Subcutaneous abdominal adipose tissue (tissue), 5 donors: ENCODE data around the gene ANO9.

ENCODE experiments used
- H3K27ac ChIP-seq: one replicate; pipeline ENCODE4 v1.7.0; 2013; ENCODE audit warnings: low read depth, mild to moderate bottlenecking, inconsistent platforms, low read length, moderate library complexity
- H3K27me3 ChIP-seq, 5 donors: one replicate each; pipeline ENCODE4 v1.7.0; 2013; ENCODE audit warnings: low read length in 5 of 5, inconsistent platforms in 1 of 5; ENCODE audit not compliant: control insufficient read depth in 5 of 5, insufficient read depth in 4 of 5
- H3K36me3 ChIP-seq, 5 donors: one replicate each; pipeline ENCODE4 v1.7.0; 2013; ENCODE audit warnings: low read length in 5 of 5; ENCODE audit not compliant: control insufficient read depth in 5 of 5, insufficient read depth in 5 of 5
- H3K4me1 ChIP-seq, 5 donors: one replicate each; pipeline ENCODE4 v1.7.0; 2013; ENCODE audit warnings: low read length in 5 of 5, mild to moderate bottlenecking in 3 of 5, moderate library complexity in 1 of 5; ENCODE audit not compliant: control insufficient read depth in 5 of 5, insufficient read depth in 5 of 5
- H3K4me3 ChIP-seq, 5 donors: one replicate each; pipeline ENCODE4 v1.7.0; 2013; ENCODE audit warnings: low read length in 5 of 5, low read depth in 1 of 5
- H3K9ac ChIP-seq, 5 donors: one replicate each; pipeline ENCODE4 v1.7.0; 2013; ENCODE audit warnings: low read length in 5 of 5, mild to moderate bottlenecking in 4 of 5, moderate library complexity in 3 of 5
- H3K9me3 ChIP-seq, 5 donors: one replicate each; pipeline ENCODE4 v1.7.0; 2013; ENCODE audit warnings: low read length in 5 of 5; ENCODE audit not compliant: control insufficient read depth in 5 of 5
- donor health status: healthy.
- donor health status: healthy.
- donor health status: healthy.
- donor health status: healthy.
- donor health status: healthy.

ANO9 gene

GRCh38 chr11:409600-410483 lies 32.0 kb downstream of the ANO9 start:
- Histone ChIP-seq H3K9me3 (no peaks in the 10 kb centered on the region), H3K4me3 (no peak overlapping the region), H3K27ac (no peak overlapping the region), H3K27me3 (peaks cover 0 to 6% (median 3%) of the 10 kb centered on the region in 5 donors), H3K36me3 (no peaks in the 10 kb centered on the region), H3K9ac (no peak overlapping the region), H3K4me1 (peaks cover 2 to 40% (median 39%) of the 10 kb centered on the region in 5 donors)

GRCh38 chr11:409008-409599 lies 32.7 kb downstream of the ANO9 start:
- Histone ChIP-seq H3K4me3 (no peak overlapping the region), H3K27me3 (peaks cover 0 to 3% (median 0%) of the 10 kb centered on the region in 5 donors), H3K4me1 (peaks cover 2 to 33% (median 32%) of the 10 kb centered on the region in 5 donors), H3K9me3 (no peaks in the 10 kb centered on the region), H3K36me3 (no peaks in the 10 kb centered on the region), H3K27ac (no peak overlapping the region), H3K9ac (no peak overlapping the region)

- H3K4me3 ChIP-seq: no peak overlapping the region
- no peak overlapping the region for H3K27ac ChIP-seq
Observed at GRCh38 chr11:408154-409007, 33.4 kb downstream of the ANO9 start.

GRCh38 chr11:407651-408123 lies 34.1 kb downstream of the ANO9 start:
- Histone ChIP-seq H3K27me3 (peaks cover 0 to 3% (median 0%) of the 10 kb centered on the region in 5 donors), H3K36me3 (no peaks in the 10 kb centered on the region), H3K27ac (no peak overlapping the region)

More at GRCh38 chr11:408154-409007, 33.4 kb downstream of the ANO9 start:
- H3K9ac ChIP-seq: no peak overlapping the region
- peaks cover 0 to 3% (median 0%) of the 10 kb centered on the region in 5 donors for H3K27me3 ChIP-seq
- peaks cover 2 to 27% (median 26%) of the 10 kb centered on the region in 5 donors for H3K4me1 ChIP-seq
- H3K36me3 ChIP-seq: no peaks in the 10 kb centered on the region
- no peaks in the 10 kb centered on the region for H3K9me3 ChIP-seq

GRCh38 chr11:406796-407650 lies 34.8 kb downstream of the ANO9 start:
- H3K4me1 ChIP-seq: peaks cover 2 to 24% (median 19%) of the 10 kb centered on the region in 5 donors
- no peaks in the 10 kb centered on the region for H3K36me3 ChIP-seq
- H3K9ac ChIP-seq: peak overlapping the region in 4 of 5 donors; percentile 35 to 68 (median 58)
- peak overlapping the region in 4 of 5 donors; percentile 55 to 78 (median 67) for H3K4me3 ChIP-seq
- no peaks in the 10 kb centered on the region for H3K9me3 ChIP-seq
- no peak overlapping the region for H3K27ac ChIP-seq
- H3K27me3 ChIP-seq: peaks cover 0 to 3% (median 0%) of the 10 kb centered on the region in 5 donors

More at GRCh38 chr11:407651-408123, 34.1 kb downstream of the ANO9 start:
- no peak overlapping the region for H3K9ac ChIP-seq
- H3K9me3 ChIP-seq: no peaks in the 10 kb centered on the region
- H3K4me3 ChIP-seq: peak overlapping the region in 4 of 5 donors; percentile 27 to 44 (median 41)
- peaks cover 2 to 24% (median 20%) of the 10 kb centered on the region in 5 donors for H3K4me1 ChIP-seq

GRCh38 chr11:405954-406795 lies 35.6 kb downstream of the ANO9 start:
- peak overlapping the region in 4 of 5 donors; percentile 55 to 78 (median 67) for H3K4me3 ChIP-seq
- no peak overlapping the region for H3K27ac ChIP-seq
- no peaks in the 10 kb centered on the region for H3K36me3 ChIP-seq
- no peaks in the 10 kb centered on the region for H3K9me3 ChIP-seq
- H3K27me3 ChIP-seq: peaks cover 0 to 3% (median 0%) of the 10 kb centered on the region in 5 donors
- peaks cover 2 to 24% (median 19%) of the 10 kb centered on the region in 5 donors for H3K4me1 ChIP-seq
- peak overlapping the region in 4 of 5 donors; percentile 16 to 68 (median 58) for H3K9ac ChIP-seq

- Histone ChIP-seq H3K27me3 (peaks cover 0 to 3% (median 0%) of the 10 kb centered on the region in 5 donors), H3K9me3 (no peaks in the 10 kb centered on the region), H3K4me3 (peak overlapping the region in 4 of 5 donors; percentile 17 to 78 (median 62)), H3K36me3 (no peaks in the 10 kb centered on the region), H3K27ac (no peak overlapping the region), H3K4me1 (peaks cover 2 to 24% (median 19%) of the 10 kb centered on the region in 5 donors), H3K9ac (peak overlapping the region in 1 of 5 donors; percentile 47)
Observed at GRCh38 chr11:405323-405953, 36.4 kb downstream of the ANO9 start.

GRCh38 chr11:404551-405264 lies 37.1 kb downstream of the ANO9 start:
- H3K27ac ChIP-seq: no peak overlapping the region
- no peaks in the 10 kb centered on the region for H3K36me3 ChIP-seq

More at GRCh38 chr11:404551-405264, 37.1 kb downstream of the ANO9 start:
- no peaks in the 10 kb centered on the region for H3K27me3 ChIP-seq
- H3K4me3 ChIP-seq: no peak overlapping the region
- peak overlapping the region in 1 of 5 donors; percentile 47 for H3K9ac ChIP-seq
- H3K9me3 ChIP-seq: no peaks in the 10 kb centered on the region
- peaks cover 2 to 24% (median 19%) of the 10 kb centered on the region in 5 donors for H3K4me1 ChIP-seq
